CD4-positive, alpha-beta T cell treated with Interleukin-17A for 1 hour (primary cell): ENCODE data around the gene BMAL2.

ENCODE experiments used
- DNase-seq: peaks from one replicate; pipeline ENCODE4 v3.0.0-alpha.2; 2020

BMAL2 gene

DNA sequence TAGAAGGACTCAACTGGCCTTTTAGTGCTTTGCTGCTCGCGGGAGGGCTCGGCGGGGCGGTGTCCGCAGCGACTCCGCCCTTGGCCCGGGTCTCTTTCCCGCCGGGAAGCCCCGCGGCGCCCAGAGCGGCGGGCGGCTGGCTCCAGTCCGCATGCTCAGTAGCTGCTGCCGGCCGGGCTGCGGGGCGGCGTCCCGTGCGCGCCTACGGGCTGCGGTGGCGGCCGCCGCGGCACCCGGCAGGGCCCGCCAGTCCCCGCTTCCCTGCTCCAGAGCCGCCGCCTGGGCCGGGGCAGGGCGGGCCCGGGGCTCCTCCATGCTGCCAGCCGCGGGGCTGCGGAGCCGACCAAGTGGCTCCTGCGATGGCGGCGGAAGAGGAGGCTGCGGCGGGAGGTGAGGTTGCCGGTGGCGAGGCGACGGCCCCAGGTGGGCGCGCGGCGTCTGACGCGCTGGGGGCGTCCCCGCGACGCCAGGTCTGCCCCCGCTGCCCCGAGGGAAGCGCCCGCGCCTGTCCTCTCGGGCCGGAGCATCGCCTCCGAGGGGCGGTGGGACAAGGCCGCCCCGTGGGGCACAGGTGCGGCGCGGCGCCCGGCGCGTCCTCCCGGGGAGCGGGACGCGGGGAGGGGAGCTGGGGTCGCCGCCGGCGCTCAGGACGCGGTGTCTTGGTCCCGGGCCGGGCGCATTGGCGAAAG, at the start of gene BMAL2:
Gene BMAL2, plus strand, starts transcription at position 123 of the 689 bp plus-strand sequence. Its CDS starts 237 bp downstream, at position 360.
- peak; percentile 30 for DNase-seq

GRCh38 chr12:27284021-27284420, 48.6 kb upstream of the BMAL2 start:
- no peak for DNase-seq

DNA sequence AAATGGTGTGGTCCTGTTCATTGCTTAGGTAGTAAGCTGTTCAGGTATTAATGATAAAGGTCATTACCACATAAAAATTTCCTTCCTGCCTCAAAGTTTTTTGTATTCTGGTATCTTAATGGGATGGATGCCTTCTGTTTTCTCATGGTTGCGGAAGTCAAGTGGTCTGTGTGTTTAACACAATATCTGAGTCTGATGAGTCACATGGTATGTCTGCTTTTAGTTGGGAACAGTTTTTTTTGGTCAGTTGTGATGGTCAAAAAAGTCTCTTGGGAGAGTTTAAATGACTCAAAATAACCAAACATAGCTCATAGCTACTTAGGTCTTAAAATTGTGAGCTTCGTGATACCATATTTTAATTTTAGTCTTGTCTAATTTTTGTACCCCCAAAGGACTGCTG, 47.9 kb upstream of the BMAL2 start:
- DNase-seq, result no peak

DNA sequence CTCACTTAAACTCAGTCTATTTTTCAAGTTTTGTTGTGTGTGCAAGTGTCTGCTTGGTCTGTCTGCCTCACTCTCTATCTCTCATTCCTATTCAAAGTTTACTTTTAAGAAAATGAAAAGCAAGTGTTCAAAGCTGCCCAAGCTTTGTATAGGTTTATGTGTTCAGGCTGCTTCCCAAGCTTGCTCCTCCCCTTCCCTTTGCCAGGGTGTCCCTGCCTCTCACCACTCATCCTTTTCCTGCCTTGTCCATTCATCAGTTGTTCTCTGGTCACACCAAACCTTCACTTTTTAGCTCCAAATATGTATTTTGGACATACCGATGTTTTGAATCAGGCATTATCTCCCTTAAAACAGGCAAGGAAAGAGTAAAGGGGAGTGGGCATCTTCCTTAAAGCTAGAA, 47.2 kb upstream of the BMAL2 start:
- no peak for DNase-seq

GRCh38 chr12:27289414-27289813, 43.2 kb upstream of the BMAL2 start:
- DNase-seq, result no peak

GRCh38 chr12:27290501-27291168, 42.0 kb upstream of the BMAL2 start:
- no peak for DNase-seq

DNA sequence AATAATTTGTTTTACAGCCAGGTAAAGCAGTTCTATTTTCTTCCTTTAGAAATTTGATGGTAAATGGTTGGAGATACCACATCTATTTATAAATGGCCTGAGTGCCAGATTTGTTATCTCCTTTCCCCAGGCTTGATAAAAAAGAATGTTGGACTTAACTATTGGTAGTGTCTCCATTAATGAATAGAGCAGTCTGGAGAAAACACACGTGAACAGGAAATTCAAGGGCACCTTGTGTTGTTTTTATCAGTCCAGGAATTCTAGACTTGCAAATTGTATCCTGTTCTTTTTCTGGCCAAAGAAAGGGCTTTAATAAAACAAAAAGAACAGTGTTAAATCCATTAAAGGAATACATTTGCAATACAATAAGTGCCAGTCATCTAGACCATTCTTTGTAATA, 40.8 kb upstream of the BMAL2 start:
- no peak for DNase-seq

DNA sequence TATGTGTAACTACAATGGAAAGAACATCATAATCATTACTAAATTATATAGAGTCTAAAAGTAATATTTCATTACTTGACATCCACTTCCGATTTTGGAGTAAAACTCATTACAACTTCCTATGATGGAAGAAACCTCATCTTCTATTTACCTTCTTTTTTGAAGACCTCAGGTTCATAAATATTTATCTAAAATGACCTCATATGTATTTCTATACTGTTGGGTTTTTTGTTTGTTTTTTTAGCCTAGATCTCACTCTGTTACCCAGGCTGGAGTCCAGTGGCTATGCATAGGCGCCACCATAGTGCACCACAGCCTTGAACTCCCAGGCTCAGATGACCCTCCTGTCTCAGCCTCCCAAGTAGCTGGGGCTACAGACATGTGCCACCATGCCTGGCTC, 39.9 kb upstream of the BMAL2 start:
- DNase-seq, result no peak

DNA sequence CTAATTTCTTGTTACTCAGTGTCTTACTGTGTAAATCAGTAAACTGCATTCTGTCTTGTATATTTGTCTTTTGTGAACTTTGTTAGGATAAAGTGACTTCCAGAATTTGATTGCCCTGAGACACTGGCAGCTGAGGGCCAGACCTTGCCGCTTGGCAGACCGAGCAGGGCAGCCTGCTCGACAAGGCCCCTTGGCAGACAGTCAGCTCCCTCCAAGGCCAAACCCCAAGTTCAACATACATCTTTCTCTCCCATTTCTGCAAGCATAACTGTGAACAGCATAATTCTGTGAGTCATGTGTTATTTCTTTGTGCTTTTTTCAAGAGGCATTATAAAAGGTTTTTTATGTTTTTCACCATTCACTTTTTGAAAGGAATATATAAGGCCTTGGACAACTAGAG, 39.2 kb upstream of the BMAL2 start:
- no peak for DNase-seq

DNA sequence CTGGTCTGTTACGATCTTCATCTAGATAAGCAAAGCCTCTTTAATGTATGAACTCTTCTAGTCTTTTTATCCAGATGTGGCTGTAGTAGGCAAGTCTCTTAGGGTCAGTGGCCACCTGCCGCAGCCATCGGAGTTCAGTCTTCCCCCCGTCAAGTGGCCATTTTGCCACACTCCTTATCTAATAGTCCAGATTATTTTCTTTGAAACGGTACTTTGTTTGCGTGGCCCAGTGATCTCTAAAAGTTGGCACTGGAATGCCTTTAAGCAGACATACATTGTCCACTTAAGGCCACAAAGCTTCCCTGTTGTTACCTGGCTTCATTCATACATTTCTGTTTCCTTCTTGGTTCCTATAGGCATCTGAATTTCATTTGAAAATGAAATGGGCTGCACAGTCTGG, 36.0 kb upstream of the BMAL2 start:
- no peak for DNase-seq

GRCh38 chr12:27297566-27297965, 35.1 kb upstream of the BMAL2 start:
- no peak for DNase-seq

DNA sequence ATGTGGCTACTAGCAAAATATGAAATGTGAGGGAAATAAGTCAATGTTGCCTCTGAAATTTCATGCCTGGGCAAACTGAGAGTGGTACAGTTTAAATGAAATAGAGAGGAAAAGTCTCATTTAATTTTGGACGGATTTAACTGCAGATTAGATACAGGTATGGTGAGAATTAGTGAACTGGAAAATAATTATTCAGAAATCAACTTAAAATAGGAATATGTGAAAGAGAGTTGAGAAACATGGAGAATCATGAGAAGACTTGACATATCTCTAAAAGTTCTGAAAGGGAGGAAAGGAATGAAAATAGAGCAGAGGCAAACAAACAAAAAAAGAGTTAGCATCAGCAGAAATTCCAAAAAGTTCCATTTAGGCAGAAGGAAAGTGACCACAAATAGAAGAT, 33.5 kb upstream of the BMAL2 start:
- DNase-seq, result no peak

- DNase-seq, result no peak
These were observed 32.4 kb upstream of the BMAL2 start for GRCh38 chr12:27300226-27300625.

GRCh38 chr12:27303139-27304111, 29.2 kb upstream of the BMAL2 start:
- DNase-seq, result no peak

DNA sequence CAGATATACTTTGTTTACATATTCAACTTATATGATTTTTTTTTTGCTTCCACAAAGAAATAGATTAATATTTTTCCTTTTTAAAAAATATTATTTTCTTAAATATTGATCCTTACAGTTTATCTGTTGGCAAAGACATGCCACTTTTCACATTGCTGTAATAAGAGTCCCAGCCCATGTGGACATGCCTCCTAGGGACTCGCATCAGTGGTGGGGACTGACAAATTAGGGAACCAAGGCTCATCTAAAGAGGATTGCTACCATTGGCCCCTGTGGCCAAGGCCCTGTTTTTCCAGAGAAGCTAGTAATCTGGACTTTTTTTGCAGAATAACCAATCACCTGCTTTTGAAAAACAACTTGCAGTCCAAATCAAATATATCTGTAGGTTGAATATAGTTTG, 27.8 kb upstream of the BMAL2 start:
- no peak for DNase-seq

- DNase-seq, result peak; percentile 45
These were observed 26.8 kb upstream of the BMAL2 start for GRCh38 chr12:27305673-27306456.

GRCh38 chr12:27309293-27309994, 23.2 kb upstream of the BMAL2 start:
- no peak for DNase-seq

DNA sequence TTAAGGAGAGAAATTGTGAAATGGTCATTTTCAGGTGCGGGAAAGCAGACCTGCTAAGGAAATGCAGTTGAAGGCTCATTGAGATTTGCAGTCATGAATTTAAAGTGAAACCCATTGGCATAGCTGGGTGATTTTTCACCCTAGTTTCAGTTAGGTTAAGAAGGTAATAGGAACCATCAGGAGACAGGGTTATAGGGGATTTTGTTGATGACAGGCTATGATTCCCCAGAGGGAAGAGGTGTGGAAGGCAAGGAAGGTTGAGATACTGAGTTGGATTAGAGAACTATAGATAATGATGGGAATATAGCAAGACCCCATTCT, 22.7 kb upstream of the BMAL2 start:
- DNase-seq, result no peak

- no peak for DNase-seq
These were observed 15.7 kb upstream of the BMAL2 start for GRCh38 chr12:27316947-27317346.

DNA sequence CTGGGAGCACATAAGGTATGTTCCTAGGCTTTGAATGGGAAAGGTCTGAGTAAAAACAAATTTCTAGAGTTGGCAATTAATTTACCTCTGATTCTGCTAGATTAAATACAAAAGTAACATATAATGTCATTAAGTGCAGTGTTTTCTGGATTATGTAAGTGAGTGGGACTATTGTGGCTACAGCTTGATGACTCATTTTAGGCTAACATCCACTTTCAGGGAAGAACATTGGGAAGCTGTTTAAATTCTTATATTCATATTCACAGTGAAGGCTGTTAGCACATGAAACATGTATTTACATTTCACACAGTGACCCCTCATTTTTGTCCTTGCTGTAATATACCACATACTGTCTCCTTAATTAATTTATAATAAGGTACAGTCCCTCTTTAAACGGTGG, 13.2 kb upstream of the BMAL2 start:
- DNase-seq, result no peak

DNA sequence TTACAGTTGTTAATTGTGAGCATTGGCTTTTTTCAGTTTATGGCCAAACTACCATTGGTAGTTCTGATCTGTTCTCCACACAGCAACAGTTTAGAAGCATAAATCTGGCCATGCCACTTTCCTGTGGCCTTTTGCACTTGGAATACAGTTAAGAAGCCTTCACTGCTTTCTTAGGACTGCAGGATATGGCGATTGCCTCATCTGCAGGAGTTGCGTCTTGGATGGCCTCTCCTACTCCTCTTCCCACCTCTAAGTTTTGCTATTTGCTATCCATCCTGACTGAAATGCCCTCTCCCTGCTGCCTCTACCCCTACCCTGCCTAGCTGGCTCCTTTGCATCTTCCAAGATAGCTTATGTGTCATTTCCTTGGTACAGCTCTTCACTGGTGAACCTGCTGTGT, 12.8 kb upstream of the BMAL2 start:
- DNase-seq, result no peak

- DNase-seq, result no peak
These were observed 8.1 kb upstream of the BMAL2 start for GRCh38 chr12:27324530-27324929.
